ENCODE results near the gene OR5A2.

DNA sequence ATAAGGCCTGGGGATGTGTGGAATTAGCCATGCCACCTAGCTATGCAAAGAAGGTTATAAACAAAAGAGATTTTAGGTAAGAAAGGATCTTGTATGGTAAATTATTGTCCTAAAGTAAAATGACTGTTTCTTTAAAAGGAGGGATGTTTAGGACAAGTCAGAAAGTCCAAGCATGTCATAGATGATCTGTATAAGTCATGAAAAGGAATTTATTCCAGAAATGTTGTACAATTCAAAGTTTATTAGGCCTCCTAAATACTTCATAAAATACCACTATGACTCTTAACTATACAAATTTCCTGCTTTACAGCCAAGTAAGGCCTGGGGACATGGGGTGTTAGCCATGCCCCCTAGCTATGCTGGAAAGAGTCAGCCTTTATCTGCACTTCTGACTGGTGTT, 22.7 kb downstream of the OR5A2 start:
- TF ChIP-seq, protein P1, sequence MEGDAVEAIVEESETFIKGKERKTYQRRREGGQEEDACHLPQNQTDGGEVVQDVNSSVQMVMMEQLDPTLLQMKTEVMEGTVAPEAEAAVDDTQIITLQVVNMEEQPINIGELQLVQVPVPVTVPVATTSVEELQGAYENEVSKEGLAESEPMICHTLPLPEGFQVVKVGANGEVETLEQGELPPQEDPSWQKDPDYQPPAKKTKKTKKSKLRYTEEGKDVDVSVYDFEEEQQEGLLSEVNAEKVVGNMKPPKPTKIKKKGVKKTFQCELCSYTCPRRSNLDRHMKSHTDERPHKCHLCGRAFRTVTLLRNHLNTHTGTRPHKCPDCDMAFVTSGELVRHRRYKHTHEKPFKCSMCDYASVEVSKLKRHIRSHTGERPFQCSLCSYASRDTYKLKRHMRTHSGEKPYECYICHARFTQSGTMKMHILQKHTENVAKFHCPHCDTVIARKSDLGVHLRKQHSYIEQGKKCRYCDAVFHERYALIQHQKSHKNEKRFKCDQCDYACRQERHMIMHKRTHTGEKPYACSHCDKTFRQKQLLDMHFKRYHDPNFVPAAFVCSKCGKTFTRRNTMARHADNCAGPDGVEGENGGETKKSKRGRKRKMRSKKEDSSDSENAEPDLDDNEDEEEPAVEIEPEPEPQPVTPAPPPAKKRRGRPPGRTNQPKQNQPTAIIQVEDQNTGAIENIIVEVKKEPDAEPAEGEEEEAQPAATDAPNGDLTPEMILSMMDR (conservative IDR thresholded peaks at IDR 0.05 in 1 of 2, IDR thresholded peaks at IDR 0.05 in 1 of 2; ENCODE audit: low read depth in 1 of 2, low read length in 2 of 2) = no peak
- no peak for TF ChIP-seq EZH2 (IDR thresholded peaks at IDR 0.05; ENCODE audit: low read length, missing control alignments)
